IPS-18c (cell line): ENCODE measurements around the gene MYOM1.
"Not testable (repeated sequence)": the region's sequence is repeated elsewhere in the genome, so short reads cannot be mapped to it uniquely, and the experiment has no call there.

Experiments
- H3K4me3 ChIP-seq: 2 replicates; pipeline ENCODE4 v1.7.0; 2013; ENCODE audit warnings: low read depth, mild to moderate bottlenecking, low read length, moderate library complexity; ENCODE audit not compliant: insufficient read depth
- H3K9me3 ChIP-seq: one replicate; pipeline ENCODE4 v1.6.1; 2013; ENCODE audit warnings: mild to moderate bottlenecking, low read length, moderate library complexity; ENCODE audit not compliant: control insufficient read depth, insufficient read depth

The MYOM1 gene

DNA sequence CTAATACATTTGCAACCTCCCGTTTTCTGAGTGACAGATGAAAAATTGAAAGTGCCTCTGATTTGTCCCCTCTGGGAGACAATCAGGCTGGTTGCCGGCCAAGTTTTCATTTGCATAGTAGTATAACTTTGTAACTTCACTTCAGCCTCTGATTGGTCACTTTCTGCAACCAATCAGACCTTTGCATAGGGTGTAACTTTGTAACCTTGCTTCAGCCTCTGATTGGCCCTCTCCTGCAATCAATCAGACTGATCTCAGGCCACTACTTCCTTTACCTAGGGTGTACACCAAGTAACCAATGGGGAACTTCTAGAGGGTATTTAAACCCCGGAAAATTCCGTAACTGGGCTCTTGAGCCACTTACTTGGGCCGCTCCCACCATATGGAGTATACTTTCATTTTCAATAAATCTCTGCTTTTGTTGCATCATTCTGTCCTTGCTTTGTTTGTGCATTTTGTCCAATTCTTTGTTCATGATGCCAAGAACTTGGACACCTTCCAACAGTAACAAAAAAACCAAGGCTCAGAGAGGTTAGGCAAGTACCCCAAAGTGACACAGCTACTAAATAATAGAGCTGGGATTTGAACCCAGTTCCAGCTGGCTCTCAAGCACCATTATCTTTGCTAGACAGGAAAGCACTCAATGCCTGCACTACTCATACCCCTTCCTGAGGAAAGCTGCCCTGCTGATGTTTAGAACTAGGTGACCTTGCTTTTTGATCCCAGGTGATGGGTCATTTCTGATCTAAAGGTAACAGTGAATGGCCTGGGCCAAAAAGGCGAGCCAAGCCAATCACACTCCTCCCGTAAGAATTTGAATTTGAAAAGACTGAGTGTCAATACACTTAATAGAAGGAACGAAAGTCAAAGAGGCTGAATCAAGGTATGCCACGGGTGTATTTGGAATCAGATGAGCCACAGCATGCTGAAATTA lies 10.9 kb upstream of the MYOM1 start:
- no peak overlapping the region for H3K4me3 ChIP-seq
- no peaks in the 10 kb centered on the region for H3K9me3 ChIP-seq

DNA sequence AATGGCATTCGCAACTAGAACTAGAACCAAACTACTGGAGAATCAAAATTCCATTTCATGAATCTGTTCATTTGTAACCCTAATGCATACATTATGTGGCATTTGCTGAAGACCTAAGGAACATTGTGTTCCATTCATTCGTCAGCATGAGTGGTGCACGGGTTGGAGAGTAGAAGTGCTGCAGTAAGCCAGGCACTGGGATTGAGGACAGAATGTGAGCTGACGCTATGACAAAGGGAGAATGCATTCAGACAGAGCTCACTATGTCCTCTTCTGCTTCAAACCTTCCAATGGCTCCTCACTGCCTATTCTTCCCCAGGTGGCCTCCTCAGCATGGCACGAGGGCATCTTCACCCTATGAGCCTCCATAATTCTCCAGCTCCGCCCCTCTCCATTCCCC lies 6.3 kb upstream of the MYOM1 start:
- no peak overlapping the region for H3K4me3 ChIP-seq
- H3K9me3 ChIP-seq, result no peaks in the 10 kb centered on the region

DNA sequence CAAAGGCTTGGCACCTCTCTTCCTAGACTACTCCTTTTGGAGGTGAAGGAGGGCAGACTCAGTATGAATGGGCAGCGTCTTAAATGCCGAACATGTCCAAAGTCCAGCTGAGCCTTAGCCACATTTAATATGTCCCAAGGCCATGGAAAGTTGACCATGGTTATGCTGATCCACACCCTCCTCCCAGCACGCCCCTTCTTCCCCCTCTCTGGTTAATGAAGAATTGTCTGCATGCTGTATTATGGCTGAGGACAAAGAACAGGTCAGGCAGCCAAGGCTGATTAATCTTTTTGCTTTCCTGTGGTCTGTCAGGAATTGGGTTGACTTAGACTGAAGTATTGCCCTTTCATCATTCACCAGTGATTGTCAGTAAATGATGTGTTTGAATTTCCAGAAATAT lies 5.8 kb upstream of the MYOM1 start:
- Histone ChIP-seq H3K9me3 (no peaks in the 10 kb centered on the region), H3K4me3 (no peak overlapping the region)

DNA sequence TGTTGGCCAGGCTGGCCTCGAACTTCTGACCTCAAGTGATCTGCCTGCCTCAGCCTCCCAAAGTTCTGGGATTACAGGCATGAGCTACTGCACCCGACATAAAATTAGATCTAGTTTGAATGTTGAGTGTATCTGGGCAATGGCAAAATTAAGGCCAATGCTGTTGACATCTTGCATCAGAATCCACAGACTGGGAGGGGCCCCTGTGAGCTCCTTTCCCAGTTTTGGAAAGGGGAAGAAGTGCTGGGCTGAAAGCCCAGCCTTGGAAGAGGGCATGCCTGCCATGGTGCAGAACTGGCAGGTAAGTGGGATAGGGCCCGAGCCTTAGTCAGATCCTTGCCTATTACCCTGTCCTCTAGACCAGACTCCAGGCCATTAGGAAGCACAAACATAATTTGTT lies 4.5 kb upstream of the MYOM1 start:
- no peaks in the 10 kb centered on the region for H3K9me3 ChIP-seq

DNA sequence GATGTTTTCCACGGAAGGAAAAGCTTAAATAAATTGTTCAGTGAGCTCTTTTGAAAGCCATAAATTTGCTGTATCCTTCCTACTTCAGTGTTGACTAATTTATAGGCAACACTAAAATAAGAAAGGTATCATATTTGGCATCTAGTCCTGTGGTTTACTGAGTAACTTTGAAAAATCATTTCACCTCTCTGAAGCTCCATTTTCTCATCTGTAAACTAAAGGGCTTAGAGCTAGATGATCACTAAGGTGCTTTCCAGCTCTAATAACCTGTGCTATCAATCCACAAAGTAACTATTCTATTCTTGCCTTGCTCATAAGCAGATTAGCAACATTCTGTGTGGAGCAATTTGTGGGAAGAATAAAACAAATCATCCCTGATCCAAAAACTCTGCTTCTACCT lies 3.6 kb upstream of the MYOM1 start:
- no peaks in the 10 kb centered on the region for H3K9me3 ChIP-seq
- H3K4me3 ChIP-seq, result no peak overlapping the region

More for the DNA sequence above, 4.5 kb upstream of the MYOM1 start:
- no peak overlapping the region for H3K4me3 ChIP-seq

DNA sequence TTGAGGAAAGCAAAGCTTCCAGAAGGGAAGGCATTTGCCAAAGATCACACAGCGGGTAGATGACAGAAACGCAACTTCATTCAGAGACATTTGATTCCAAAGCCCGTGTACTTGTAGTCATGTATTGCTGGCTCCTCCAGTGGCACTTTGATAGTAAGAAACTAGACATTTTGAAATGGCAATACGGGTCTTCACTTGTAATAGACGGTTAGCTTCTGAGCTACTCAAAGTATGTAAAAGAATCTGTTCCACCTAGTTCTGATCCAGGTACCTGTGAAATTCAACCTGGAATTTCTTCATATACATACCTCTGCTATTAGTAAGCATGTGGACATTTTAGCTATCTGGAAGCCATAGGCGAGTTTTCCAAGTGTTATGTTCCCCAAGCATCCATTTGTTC lies 1.7 kb upstream of the MYOM1 start:
- no peak overlapping the region for H3K4me3 ChIP-seq
- no peaks in the 10 kb centered on the region for H3K9me3 ChIP-seq

DNA sequence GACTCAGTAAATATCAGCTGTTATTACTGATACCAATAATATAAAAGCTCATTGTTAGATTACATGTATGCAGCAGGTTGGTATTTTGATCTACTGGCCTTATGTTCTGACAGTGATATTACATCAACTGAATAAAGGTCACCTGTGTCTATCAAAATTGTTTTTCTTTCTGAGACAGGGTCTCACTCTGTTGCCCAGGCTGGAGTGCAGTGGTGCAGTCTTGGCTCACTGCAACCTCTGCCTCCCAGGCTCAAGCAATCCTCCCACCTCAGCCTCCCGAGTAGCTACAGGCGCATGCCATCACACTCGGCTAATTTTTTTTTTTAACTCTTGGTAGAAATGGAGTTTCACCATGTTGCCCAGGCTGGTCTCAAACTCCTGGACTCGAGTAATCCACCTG lies 1.1 kb upstream of the MYOM1 start:
- not testable (repeated sequence) for H3K4me3 ChIP-seq, H3K9me3 ChIP-seq

DNA sequence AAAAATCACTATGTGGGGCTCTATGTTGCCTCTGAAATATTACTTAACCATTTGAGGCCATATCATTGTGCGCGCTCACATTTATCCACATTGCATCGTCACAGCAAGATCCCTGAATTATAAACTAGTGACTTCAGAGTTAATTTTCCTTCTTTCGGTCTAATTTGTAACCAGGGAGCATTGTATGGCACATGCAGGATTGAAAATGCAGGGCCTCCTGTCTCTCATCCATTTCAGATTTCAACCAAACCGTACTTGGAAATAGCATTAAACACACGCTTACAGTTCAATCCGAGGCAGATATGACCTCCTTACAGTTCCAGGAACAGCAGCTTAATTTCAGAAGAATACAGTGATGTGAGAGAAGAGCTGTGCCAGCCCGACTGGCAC lies 532 bp downstream of the MYOM1 start:
- H3K4me3 ChIP-seq, result no peak overlapping the region
- H3K9me3 ChIP-seq, result no peaks in the 10 kb centered on the region

DNA sequence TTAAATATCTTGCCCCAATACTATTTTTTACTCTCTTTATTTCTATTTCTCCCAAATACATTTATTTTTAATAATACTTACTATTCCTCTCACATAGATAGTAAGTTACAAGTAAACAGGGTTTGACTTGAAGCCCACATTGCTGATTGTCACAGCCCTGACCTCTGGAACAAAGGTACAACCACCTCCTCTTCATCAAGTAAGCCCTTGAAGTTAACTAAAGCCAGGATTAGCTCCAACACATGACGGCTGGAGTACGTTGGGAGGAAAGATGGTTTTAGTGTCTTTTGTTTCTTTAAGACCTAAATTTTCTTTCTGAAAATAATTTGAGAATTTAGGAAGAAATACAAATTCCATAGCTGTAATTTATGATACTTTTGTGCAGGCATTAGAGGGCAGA lies 949 bp downstream of the MYOM1 start:
- Histone ChIP-seq H3K4me3 (no peak overlapping the region), H3K9me3 (no peaks in the 10 kb centered on the region)

DNA sequence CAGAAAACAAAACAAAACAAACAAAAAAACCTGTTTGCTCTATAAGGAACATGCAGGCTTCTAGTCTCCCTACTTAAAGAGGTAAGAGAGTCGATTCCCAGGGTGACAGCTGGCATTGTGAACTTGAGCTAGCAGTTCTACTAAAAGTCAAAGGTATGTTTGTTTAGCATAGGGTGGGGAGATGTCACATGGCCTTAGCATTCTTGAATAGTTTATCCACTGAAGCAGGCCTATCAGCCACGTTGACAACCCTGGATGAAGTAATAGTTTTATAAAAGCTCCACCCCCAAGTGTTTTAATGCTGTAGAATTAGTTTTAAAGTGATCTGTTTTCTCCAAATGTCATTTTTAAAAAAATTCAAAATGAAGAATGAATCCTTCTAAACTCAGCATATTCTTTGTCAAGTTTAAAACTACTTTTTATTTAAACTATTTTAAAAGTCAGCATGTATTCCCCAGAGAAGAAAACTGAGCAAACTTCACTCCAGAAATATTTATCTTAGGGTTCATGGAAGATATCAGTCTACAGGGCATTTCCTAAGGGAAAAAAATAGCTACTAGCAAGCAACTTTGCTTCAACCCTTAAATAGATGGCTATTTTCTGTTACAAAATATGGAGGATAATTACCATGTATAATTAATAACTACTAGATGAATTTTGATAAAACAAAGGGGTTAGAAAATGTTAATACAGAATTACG lies 1.7 kb downstream of the MYOM1 start:
- H3K4me3 ChIP-seq, result no peak overlapping the region
- H3K9me3 ChIP-seq, result no peaks in the 10 kb centered on the region

DNA sequence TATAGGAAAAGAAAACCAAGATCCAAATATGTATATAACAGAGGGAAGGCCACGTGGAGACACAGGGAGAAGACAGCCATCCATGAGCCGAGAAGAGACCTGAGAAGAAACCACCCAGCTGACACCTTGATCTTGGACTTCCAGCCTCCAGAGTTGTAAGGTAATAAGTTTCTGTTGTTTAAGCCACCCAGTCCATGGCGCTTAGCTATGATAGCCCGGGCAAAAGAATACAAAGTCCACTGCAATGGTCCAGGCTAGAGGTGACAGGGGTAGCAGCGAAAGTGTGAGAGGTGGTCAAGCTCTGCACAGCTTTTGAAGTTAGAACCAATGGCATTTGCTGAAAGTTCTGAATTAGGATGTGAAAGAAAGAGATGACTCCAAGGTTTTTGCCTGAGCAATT lies 2.8 kb downstream of the MYOM1 start:
- Histone ChIP-seq H3K4me3 (no peak overlapping the region), H3K9me3 (no peaks in the 10 kb centered on the region)

DNA sequence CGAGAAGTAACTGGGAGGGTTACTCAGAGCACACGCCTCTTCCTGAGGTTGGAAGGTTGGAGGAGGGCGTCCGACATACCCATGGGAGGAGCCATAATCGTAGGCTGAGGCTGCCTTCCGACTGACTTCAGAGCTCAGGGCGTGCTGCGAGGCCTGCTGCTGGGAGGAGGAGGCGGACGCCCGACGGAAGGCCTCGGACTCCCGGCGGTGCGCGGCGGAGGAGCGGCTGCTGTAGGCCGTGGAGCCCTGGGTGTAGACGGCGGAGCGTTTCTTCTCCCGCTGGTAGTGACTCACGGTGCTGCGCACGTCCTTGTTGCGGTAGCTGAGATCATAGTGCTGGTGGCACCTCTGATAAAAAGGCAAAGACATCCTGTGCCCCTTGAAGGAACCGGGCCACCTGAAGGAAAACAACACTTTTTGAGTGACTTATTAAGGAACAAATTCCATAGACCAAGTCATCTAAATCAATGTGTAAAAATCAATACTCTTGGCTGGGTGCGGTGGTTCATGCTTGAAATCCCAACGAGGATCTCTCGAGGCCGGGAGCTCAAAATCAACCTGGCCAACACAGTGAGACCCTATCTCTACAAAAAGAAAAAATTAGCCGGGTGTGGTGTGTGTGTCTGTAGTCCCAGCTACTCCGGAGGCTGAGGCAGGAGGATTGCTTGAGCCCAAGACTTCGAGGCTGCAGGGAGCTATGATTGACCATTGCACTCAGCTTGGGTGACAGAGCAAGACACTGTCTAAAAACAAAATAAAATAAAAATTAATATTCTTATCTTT lies 4.7 kb downstream of the MYOM1 start:
- no peak overlapping the region for H3K4me3 ChIP-seq
- no peaks in the 10 kb centered on the region for H3K9me3 ChIP-seq

DNA sequence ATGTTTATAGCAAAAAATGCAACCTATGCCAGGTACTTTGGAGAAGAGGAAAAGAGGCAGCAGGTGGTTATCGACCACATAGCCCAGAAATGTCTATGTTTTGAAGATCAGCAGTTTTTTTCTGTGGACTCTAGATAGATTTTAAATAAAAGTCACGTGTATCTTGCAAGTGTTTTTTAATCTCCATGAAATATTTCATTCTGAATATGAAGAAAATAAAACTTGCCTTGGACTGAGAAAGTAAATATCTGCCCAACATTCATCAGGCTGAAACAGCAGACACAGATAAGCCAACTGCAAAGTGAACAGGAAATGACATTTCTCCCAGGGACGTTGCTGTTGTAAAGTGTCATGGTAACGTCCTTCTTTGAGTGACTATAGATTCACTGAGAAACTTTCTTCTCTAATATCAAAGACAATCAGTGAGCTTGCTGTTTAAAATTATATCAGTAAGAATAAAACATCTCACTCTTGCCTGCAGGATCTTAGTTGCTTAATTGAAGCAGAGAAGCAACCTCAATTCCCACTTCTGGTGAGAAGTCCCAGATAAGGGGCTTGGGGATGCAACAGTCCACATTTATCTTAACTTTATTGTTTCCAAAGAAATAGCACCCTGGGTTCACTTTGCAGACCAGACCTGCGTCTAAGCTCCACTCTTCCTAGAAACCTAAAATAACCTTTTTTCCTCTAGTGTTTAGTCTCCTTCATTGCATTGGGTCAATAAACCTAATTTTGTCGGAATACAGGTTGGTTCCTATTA lies 6.3 kb downstream of the MYOM1 start:
- no peak overlapping the region for H3K4me3 ChIP-seq
- no peaks in the 10 kb centered on the region for H3K9me3 ChIP-seq

DNA sequence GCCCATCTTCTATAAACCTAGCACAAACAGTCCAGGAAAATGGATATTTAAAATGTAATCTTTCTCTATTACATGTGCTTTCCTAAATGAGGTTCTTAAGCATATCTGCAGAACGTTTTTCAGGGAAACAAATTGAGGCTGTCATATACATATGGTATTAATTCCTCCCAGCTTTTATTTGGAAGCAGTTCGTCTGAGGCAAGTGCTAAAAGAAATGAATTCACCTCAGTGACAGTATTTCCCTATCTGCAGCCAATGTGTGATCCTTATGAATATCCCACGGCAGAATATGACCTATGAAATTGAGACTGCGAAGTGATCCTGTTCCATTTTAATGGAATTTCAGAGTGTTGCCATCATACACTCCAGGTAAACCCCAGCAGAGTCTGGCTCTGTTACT lies 7.1 kb downstream of the MYOM1 start:
- no peak overlapping the region for H3K4me3 ChIP-seq
- H3K9me3 ChIP-seq, result no peaks in the 10 kb centered on the region

DNA sequence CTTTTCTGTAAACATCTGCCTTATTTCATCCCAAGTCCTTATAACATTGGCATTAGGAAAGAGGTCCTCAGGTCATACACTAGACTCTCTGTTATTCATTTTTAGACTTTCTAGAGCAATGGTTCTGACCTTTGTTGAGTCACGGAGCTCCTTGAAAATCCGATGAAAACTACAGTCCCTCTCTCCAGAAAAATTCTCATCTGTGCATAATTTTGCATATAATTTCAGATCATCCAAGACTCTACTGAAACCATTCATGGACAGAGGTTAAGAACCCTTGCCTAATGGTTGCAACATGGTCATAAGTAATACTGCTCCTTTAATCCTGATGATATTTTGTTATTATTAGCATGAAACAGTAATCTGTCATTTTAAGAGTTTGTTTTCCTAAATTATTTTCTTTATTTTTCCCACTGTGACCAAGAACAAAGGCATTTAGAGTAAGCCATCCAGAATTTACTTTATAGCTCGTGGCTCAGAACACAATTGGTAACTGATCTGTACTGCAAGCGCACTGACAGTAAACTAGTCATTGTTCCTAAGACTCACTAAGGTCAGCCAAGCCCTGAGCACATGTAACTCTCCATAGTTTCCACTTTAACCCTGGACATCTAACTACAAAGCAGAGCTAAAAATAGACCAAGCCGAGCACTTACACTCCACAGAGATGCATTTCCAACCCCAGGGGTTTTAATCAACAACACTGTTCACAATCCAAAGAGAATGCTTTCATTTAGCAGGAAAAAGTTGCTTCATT lies 8.4 kb downstream of the MYOM1 start:
- Histone ChIP-seq H3K4me3 (no peak overlapping the region), H3K9me3 (no peaks in the 10 kb centered on the region)

DNA sequence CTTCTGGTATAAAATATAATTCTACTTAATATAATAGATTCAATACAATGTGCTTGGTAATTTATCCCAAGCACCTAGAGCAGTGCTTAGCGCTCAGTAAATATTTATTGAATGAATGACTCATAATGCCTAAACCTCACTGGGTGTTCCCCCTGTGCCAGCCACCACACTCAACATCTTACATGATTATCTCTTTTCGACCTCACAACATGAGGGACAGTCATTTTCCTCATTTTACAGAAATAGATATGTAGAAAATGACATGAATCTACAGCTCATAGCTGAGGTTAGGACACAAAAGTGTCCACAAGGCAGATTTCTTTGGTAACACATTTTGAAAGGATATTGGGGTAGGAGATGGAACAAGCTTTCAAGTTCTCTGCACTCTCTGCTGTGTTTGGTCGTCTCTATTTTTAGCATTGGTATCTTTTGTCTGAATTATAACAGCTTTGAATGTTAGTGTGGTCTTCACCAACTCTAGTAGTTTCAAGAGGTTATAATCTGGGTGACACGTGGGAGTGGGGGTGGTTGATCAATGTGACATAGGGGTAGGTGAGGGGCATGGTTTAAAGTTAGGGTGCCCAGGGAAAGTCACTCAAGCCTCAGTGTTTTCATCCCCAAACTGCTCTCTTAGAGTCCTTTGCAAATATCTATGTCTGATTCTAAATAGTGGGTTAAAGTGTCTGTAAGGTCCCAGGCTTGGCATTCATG lies 9.8 kb downstream of the MYOM1 start:
- Histone ChIP-seq H3K4me3 (no peak overlapping the region), H3K9me3 (no peaks in the 10 kb centered on the region)
